HFF-Myc (cell line): ENCODE measurements around the gene HOXA5.

Source experiments
- DNase-seq: peaks from one replicate; pipeline ENCODE4 v3.0.0-alpha.2; 2011; ENCODE audit warnings: low read depth; ENCODE audit errors: extremely low read depth
- H3K4me3 ChIP-seq: replicated peaks from 2 replicates; pipeline ENCODE4 v1.5.1; 2011; ENCODE audit warnings: low read depth, mild to moderate bottlenecking, control low read depth, low read length
- CTCF ChIP-seq: IDR thresholded peaks from 2 replicates; pipeline ENCODE4 v1.5.1; 2012; ENCODE audit warnings: mild to moderate bottlenecking, low read depth, low read length, control low read depth; ENCODE audit errors: missing control alignments

The HOXA5 gene

DNA sequence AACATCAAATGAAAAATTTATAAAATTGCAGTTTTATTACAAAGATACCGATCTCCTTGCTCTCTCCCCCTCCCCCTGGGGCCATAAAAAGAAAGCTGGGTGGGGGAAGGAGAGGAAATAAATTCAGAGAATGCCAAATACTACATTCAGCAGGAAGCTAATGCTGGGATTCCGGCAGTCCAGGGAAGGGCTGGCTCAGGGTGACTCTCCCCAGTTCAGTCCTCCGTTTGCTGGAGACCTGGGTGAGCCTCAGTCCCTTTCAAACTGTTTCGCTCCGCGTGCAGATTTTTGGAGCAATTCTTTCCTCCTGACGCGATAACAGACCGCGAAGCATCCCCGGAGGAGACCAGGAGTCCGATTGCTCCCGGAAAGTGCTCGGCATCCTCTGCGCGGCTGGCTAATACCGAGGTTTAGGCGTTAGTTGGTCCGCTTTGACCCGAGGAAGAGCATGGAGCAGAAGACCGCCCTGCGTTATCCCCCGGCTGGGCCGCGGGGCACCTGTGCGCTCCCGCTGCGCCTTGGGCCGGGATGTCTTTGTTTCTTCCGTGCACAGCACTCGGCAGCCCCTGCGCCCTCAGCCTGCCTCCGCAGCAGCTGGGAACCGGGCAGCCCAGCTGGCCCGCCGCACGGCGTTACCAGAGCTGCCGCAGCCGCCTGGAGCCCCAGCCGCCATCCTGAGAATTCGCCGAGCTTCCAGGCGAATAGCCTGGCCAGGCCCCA, 37.1 kb downstream of the HOXA5 start:
- no peak for DNase-seq
- TF ChIP-seq CTCF, result no peak
- H3K4me3 ChIP-seq, result no peak overlapping the region

GRCh38 chr7:27105301-27106031, 38.0 kb downstream of the HOXA5 start:
- no peak overlapping the region for H3K4me3 ChIP-seq
- TF ChIP-seq CTCF, result no peak

DNA sequence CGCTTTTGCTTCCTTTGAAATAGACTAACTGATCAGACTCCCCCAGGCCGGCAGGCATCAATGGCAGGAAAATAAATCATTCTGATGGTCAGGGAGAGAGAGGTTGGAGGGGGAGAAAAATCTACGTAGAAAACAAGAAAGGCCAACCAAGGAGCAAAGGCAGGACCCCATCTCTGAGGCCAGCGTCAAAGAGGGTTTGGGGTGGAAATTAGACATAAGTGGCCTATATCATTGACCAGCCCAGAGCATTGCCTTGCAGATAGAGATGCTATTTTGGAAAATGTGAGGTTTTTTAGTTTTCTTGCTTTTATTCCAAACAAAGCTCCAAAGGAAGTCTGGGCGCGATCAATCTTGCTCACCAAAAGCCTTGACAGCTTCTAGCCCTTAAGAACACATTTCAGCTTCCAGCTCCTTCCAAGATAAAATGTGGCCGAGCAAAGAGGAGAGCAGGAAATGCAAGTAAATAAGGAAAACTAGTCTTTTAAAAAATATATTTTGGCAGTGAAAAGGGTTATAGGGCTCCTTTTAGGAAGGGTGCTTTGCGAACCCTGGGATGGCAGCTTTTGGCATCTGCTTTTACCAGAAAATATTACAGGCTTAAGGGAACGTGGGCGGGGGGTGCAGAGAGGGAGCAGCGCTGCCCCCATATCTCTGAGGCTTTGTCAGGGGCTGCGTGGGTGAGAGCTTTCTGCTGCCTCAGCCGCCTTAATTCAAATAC, 39.0 kb downstream of the HOXA5 start:
- H3K4me3 ChIP-seq, result no peak overlapping the region
- DNase-seq, result no peak
- no peak for TF ChIP-seq CTCF

More at GRCh38 chr7:27105301-27106031, 38.0 kb downstream of the HOXA5 start:
- no peak for DNase-seq

DNA sequence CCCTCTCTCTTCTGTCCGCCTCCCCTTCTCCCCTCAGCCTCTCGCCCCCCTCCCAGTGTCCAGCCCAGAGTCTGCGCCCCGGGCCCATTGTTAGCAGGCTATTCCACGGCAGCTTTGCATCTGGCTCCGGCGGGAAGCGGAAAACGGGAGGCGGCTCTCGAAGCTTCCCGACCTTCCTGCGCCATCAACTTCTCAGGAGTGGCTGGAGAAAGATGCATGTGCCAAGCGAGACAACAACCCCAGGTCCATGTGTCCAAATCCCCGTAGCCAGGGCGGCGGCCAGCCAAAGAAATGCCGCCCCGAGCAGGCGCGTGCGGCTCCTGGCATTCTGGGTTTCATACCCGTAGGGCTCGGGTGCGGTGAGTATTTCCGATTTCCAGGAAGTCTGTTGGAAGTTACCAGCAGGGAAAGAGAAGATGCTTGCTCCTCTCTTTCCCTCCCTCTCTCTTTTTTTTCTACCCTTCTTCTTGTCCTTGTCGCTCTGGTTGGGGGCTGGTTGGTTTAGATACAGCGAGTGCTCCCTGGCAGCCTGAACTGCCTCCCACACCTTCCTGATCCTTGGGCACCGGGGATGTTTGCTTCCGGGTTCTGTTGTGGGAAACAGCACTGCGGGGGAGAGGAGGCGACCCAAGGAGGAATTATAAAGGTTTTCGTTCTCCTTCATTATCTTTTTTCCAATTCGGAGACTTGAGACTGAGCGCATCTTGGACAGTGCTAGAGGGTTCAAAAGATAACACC, 39.8 kb downstream of the HOXA5 start:
- no peak for DNase-seq
- no peak for TF ChIP-seq CTCF
- H3K4me3 ChIP-seq, result no peak overlapping the region

DNA sequence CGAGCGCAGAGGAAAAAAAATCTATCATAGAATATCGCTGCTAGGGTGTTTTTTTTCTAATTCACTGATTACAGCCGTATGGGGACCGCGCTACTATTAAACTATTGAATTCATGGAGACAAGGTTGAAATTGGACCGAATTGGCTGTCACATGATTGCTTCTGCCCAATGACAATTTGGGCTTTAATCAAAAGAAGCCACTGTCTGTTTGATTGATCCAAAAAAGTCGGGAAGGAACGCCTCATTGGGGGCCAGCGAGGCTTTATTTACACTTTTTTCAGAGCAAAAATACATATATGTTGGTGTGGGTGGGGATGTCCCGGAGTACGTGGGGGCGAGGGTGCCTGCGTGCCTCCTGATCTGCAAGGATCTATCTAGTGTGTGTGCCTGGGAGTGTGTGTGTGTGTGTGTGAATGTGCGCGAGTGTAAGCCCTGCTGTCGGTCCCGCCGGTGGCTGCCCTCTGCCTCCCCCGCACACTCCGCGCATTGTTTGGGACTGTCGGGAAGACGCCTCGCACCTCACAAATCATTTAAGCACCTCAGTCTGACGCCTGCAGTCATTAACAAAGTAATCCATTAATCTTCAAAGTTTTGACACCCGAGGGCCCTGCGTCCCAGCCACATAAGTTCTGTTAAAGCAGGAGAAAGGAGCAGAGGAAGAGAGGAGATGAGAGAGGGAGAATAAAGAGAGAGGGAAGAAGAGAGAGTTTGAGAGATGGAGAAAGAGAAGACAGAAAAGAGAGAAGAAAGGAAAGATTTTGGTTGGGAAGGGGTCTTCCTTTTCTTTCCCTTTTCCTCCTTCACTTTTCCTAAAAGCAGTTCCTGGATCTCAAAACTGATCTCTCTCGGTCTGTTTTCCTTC, 40.7 kb downstream of the HOXA5 start, which contains the start of gene HOXA2:
Gene HOXA2 (minus strand): TSS at position 103 of the 862 bp plus-strand sequence. CDS start 183 bp downstream, outside the sequence.
- DNase-seq, result no peak
- no peak within 1 kb of the TSS for H3K4me3 ChIP-seq
- TF ChIP-seq CTCF, result no peak
